HG03280 (cell line): ENCODE results near the gene GLRA2.

ENCODE experiments used
- ATAC-seq: cut with Tn5 transposase; IDR thresholded peaks from one replicate; pipeline ENCODE4 v1.9.1; 2021; ENCODE audit warnings: mild to moderate bottlenecking, moderate library complexity; ENCODE audit not compliant: unreplicated experiment

The GLRA2 gene

DNA sequence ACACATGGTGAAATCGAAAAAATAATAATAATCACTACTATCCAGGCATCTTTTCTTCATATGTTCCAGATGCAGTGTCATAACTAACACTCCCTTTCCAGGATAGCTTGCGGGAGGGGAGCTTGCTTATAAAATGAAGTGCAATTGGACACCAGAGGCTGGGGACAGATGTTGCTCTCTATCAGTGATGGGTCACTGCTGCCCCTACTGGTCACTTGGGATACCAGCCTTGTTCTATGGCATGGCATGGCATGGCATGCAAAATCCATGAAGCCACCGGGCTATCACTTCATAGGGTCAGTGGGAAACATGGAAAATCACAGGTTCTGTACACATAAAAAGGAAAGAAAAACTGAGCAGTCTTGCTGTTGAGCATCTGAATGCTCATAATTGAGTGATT is 168.1 kb downstream of the GLRA2 start:
- no peak for ATAC-seq

DNA sequence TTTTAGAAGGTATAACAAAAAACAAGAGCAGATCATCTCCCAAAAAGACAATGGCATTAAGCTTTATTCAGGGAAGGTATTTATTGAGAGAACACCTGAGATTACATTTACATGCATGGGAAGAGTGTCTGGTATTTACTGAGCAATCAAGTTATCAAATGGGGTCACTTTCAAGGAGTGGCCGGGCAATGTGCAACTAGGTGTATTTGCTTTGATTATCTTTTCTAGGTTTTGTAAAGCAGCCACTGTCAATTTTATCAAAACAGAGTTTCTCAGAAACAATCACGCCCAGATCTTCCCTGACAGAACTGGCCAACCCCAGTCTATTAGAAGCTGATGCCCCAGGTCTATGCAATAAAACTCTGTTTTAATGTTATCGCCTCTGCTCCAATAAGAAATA is 169.5 kb downstream of the GLRA2 start:
- ATAC-seq, result no peak

GRCh38 chrX:14700982-14701381 is 171.6 kb downstream of the GLRA2 start:
- no peak for ATAC-seq

DNA sequence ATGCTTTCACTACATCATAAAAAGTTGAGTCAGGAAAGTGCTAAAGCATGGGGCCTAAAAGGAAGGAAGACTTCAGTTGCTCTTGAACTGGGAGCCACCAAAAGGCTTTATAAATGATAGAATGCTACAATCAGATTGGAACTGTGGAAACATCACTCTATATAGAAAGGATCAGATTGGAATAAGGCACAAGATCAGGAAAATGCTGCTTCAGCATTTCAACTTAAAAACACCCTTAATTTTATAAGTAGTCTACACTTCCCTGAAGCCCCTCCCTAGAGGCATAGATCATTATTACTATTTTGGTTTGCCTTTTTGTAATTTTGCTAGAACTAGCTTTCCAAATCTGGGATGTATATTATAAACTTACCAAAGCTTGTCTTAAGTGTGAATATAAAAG is 172.8 kb downstream of the GLRA2 start:
- ATAC-seq, result no peak

GRCh38 chrX:14712096-14712495 is 182.8 kb downstream of the GLRA2 start:
- ATAC-seq, result no peak

DNA sequence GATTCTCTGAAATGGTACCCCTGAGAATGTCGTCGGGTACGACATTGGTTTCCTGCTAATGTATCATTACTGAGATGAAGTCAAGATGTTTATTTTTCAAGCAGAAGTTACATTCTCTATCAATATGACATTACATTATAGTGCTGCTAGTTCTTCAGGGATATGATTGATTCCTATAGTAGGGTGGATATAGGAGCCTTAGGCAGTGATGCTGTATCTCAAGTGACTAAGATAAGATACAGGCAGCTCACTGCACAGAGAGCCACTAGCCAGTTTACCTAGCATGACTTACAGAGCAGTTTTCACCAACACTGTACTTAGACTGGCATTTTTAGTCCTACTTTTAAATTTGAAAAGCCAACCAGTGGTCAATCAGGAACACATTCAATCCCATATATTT is 188.6 kb downstream of the GLRA2 start:
- no peak for ATAC-seq

DNA sequence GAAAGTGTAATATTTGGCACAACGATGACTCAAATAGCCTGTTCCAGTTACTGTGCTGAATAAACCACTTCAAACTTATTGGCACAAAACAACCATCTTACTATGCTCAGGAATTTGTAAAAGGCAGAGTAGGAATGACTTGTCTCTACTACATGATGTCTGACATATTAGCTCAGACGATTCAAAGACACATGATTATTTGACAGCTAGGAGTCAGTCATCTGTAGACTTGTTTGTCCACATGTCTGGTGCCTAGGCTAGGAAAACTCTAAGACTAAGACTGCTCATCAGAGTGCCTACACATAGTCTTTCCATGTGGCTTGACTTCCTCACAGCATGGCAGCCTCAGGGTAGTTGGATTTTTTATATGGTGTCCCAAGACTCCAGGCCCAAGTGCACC is 189.1 kb downstream of the GLRA2 start:
- ATAC-seq, result no peak

- ATAC-seq, result no peak
These were observed 199.7 kb downstream of the GLRA2 start for GRCh38 chrX:14729058-14729457.

- ATAC-seq, result no peak
These were observed 209.3 kb downstream of the GLRA2 start for GRCh38 chrX:14738643-14739042.

GRCh38 chrX:14753441-14753840 is 224.1 kb downstream of the GLRA2 start:
- ATAC-seq, result no peak

DNA sequence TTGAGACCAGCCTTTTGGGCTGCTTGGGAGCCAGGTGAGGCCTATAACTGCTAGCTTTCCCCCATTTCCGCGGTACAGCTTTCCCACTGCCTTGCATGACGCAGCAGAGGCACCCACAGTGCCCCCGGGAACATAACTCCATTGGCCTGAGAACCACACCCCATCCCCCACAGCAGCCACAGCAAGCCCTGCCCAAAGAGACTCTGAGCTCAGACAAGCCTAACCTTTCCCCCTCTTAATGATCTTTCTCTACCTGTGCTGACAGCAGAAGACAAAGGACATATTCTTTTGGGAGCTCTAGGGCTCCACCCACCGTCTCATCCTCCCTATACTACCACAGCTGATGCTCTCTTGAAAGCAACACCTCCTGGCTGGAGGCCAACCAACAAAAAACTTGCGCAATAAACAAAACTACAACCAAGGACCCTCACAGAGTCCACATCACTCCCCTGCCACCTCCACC is 228.7 kb downstream of the GLRA2 start:
- ATAC-seq, result no peak

GRCh38 chrX:14775416-14775815 is 246.1 kb downstream of the GLRA2 start:
- ATAC-seq, result no peak

- no peak for ATAC-seq
These were observed 247.6 kb downstream of the GLRA2 start for GRCh38 chrX:14776901-14777300.

- ATAC-seq, result no peak
These were observed 248.2 kb downstream of the GLRA2 start for GRCh38 chrX:14777525-14777924.

DNA sequence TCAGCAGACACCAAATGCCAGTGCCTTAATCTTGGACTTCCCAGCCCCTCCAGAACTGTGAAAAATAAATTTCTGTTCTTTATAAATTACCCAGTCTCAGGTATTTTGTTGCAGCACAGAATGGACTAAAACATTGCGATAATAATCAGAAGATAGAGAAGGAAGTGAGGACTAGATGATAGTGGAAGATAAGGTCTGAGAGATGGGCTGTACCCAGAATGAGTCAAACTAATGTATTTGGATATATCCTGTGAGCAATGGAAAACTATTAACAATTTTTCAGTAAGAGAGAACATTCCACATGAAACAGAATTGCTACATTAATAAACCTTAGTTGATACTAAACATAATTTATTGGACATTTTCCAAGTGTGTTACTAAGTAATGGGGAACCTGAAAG is 250.2 kb downstream of the GLRA2 start:
- ATAC-seq, result no peak
